ENCODE results near the gene TMA7.

DNA sequence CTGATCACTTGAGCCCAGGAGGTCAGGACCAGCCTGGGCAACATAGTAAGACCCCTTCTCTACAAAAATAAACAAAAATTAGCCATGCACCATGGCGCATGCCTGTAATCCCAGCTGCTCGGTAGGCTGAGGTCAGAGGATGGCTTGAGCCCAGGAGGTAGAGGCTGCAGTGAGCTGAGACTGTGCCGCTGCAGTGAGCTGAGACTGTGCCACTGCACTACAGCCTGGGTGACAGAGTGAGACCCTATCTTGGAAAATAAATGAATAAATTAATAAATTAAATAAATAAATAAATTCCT lies 53.1 kb downstream of the TMA7 start:
- TF ChIP-seq, protein P1, sequence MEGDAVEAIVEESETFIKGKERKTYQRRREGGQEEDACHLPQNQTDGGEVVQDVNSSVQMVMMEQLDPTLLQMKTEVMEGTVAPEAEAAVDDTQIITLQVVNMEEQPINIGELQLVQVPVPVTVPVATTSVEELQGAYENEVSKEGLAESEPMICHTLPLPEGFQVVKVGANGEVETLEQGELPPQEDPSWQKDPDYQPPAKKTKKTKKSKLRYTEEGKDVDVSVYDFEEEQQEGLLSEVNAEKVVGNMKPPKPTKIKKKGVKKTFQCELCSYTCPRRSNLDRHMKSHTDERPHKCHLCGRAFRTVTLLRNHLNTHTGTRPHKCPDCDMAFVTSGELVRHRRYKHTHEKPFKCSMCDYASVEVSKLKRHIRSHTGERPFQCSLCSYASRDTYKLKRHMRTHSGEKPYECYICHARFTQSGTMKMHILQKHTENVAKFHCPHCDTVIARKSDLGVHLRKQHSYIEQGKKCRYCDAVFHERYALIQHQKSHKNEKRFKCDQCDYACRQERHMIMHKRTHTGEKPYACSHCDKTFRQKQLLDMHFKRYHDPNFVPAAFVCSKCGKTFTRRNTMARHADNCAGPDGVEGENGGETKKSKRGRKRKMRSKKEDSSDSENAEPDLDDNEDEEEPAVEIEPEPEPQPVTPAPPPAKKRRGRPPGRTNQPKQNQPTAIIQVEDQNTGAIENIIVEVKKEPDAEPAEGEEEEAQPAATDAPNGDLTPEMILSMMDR (conservative IDR thresholded peaks at IDR 0.05; ENCODE audit: low read length) = no peak
- no peak for TF ChIP-seq EZH2phosphoT487 (IDR thresholded peaks at IDR 0.05; ENCODE audit: borderline replicate concordance)
